GM21619 (cell line): Measurements from ENCODE around the gene PPM1H.
"Not testable (repeated sequence)": the region's sequence is repeated elsewhere in the genome, so short reads cannot be mapped to it uniquely, and the experiment has no call there.

ENCODE experiments used
- ATAC-seq: cut with Tn5 transposase; IDR thresholded peaks from one replicate; pipeline ENCODE4 v1.9.1; 2021; ENCODE audit not compliant: unreplicated experiment

The PPM1H gene

GRCh38 chr12:62693376-62694050, 241.4 kb downstream of the PPM1H start:
- no peak for ATAC-seq

- ATAC-seq: no peak
These were observed 242.1 kb downstream of the PPM1H start for GRCh38 chr12:62692884-62693283.

GRCh38 chr12:62691309-62691708, 243.6 kb downstream of the PPM1H start:
- no peak for ATAC-seq

GRCh38 chr12:62689042-62689839, 245.7 kb downstream of the PPM1H start:
- no peak for ATAC-seq

GRCh38 chr12:62686938-62687337, 248.0 kb downstream of the PPM1H start:
- ATAC-seq: no peak

GRCh38 chr12:62684570-62685295, 250.2 kb downstream of the PPM1H start:
- ATAC-seq: no peak

- ATAC-seq: no peak
These were observed 251.0 kb downstream of the PPM1H start for GRCh38 chr12:62683776-62684569.

- no peak for ATAC-seq
These were observed 253.6 kb downstream of the PPM1H start for GRCh38 chr12:62681306-62681705.

- ATAC-seq: no peak
These were observed 255.3 kb downstream of the PPM1H start for GRCh38 chr12:62679608-62680007.

- no peak for ATAC-seq
These were observed 257.6 kb downstream of the PPM1H start for GRCh38 chr12:62677355-62677754.

GRCh38 chr12:62676521-62677307, 258.2 kb downstream of the PPM1H start:
- ATAC-seq: no peak

- ATAC-seq: no peak
These were observed 261.7 kb downstream of the PPM1H start for GRCh38 chr12:62673028-62673815.

- no peak for ATAC-seq
These were observed 263.8 kb downstream of the PPM1H start for GRCh38 chr12:62670986-62671720.

- ATAC-seq: no peak
These were observed 266.2 kb downstream of the PPM1H start for GRCh38 chr12:62668782-62669181.

- ATAC-seq: not testable (repeated sequence)
These were observed 270.0 kb downstream of the PPM1H start for GRCh38 chr12:62664951-62665350.

- ATAC-seq: no peak
These were observed 274.2 kb downstream of the PPM1H start for GRCh38 chr12:62660756-62661155.

- ATAC-seq: no peak
These were observed 275.3 kb downstream of the PPM1H start for GRCh38 chr12:62659453-62660295.

- ATAC-seq: no peak
These were observed 276.0 kb downstream of the PPM1H start for GRCh38 chr12:62658910-62659309.
